Measurements from ENCODE around the gene PCP2.

GRCh38 chr19:7657131-7657751 is 23.7 kb upstream of the PCP2 start:
- TF ChIP-seq CREB5 (CRISPR knock-in tag; IDR thresholded peaks at IDR 0.05; ENCODE audit: low read depth): no peak
- no peak for TF ChIP-seq SNAI2 (CRISPR knock-in tag; IDR thresholded peaks at IDR 0.05)
- TF ChIP-seq ZFP3 (CRISPR knock-in tag; IDR thresholded peaks at IDR 0.05): no peak
- TF ChIP-seq ISL1 (CRISPR knock-in tag; IDR thresholded peaks at IDR 0.05): no peak
- TF ChIP-seq ZNF70 (CRISPR knock-in tag; IDR thresholded peaks at IDR 0.05): no peak
- no peak for TF ChIP-seq ZNF565 (CRISPR knock-in tag; conservative IDR thresholded peaks at IDR 0.05; ENCODE audit: low read depth)
- no peak for TF ChIP-seq PATZ1 (CRISPR knock-in tag; IDR thresholded peaks at IDR 0.05; ENCODE audit: borderline replicate concordance)
- TF ChIP-seq RARB (CRISPR knock-in tag; IDR thresholded peaks at IDR 0.05): no peak
- TF ChIP-seq ESRRG (CRISPR knock-in tag; IDR thresholded peaks at IDR 0.05): no peak
- TF ChIP-seq OSR1 (CRISPR knock-in tag; IDR thresholded peaks at IDR 0.05): no peak
- no peak for TF ChIP-seq TCF4 (CRISPR knock-in tag; IDR thresholded peaks at IDR 0.05; ENCODE audit: borderline replicate concordance)
- TF ChIP-seq ZNF8 (CRISPR knock-in tag; IDR thresholded peaks at IDR 0.05): no peak
- TF ChIP-seq POU6F1 (CRISPR knock-in tag; IDR thresholded peaks at IDR 0.05; ENCODE audit: borderline replicate concordance, low read depth): no peak
- TF ChIP-seq TOX (CRISPR knock-in tag; IDR thresholded peaks at IDR 0.05; ENCODE audit: borderline replicate concordance): no peak
